K562 treated with DMSO at 1 percent for 4 hours (cell line): ENCODE results near the gene C1orf232. TPM values are rescaled to one million over a fixed set of nuclear protein-coding genes. Genes with fewer than 3 reads are reported as not detected.

Source experiments
- total RNA-seq: library from RNA; unstranded; fragments of 300-600 nt; gene quantifications from 2 replicates; pipeline ENCODE4 v1.2.3, GENCODE V29; 2022; ENCODE audit not compliant: insufficient read depth

Gene C1orf232
- not detected in 2 replicates for total RNA-seq

GRCh38 chr1:26168410-26169197 lies at the start of gene C1orf232:
TSS of gene C1orf232 (minus strand) at chr1:26168963. CDS start at chr1:26168499, 464 bp downstream.

GRCh38 chr1:26190373-26190987 lies 21.7 kb upstream of the C1orf232 start, which contains the start of gene CATSPER4:
TSS of gene CATSPER4 (plus strand) at chr1:26190602. CDS start at chr1:26190628, 26 bp downstream.

GRCh38 chr1:26177182-26177684 lies 8.5 kb upstream of the C1orf232 start, which contains the start of gene CNKSR1:
TSS of gene CNKSR1 (plus strand) at chr1:26177491. CDS start at chr1:26177548, 57 bp downstream.

GRCh38 chr1:26171084-26172072 lies 2.6 kb upstream of the C1orf232 start, which contains the start of gene ZNF593OS:
TSS of gene ZNF593OS (minus strand) at chr1:26171832. CDS start at chr1:26171661, 171 bp downstream.

GRCh38 chr1:26169669-26170471 lies 1.1 kb upstream of the C1orf232 start, which contains the start of gene ZNF593:
TSS of gene ZNF593 (plus strand) at chr1:26169908. CDS start at chr1:26169984, 76 bp downstream.

GRCh38 chr1:26158908-26159742 lies 9.6 kb downstream of the C1orf232 start, which contains the start of gene FAM110D:
TSS of gene FAM110D (plus strand) at chr1:26159079. CDS start at chr1:26161292, 2,213 bp downstream.

Other genes with a start within 250 kb of the C1orf232 start
- 4.1 and 5.0 TPM in 2 replicates for gene PAFAH2, start 170.9 kb downstream of the C1orf232 start, total RNA-seq
- 0.28 TPM in 1 of 2 replicates, not detected in the other for gene EXTL1, start 147.2 kb downstream of the C1orf232 start, total RNA-seq
- gene SLC30A2, start 122.8 kb downstream of the C1orf232 start, total RNA-seq: not detected in 2 replicates
- gene TRIM63, start 101.3 kb downstream of the C1orf232 start, total RNA-seq: 1.6 TPM in 1 of 2 replicates, not detected in the other
- gene PDIK1L, start 57.1 kb downstream of the C1orf232 start, total RNA-seq: 7.5 and 12.8 TPM in 2 replicates
- gene FAM110D, start 9.9 kb downstream of the C1orf232 start, total RNA-seq: 0.99 TPM in 1 of 2 replicates, not detected in the other
- gene ZNF593, start 945 bp upstream of the C1orf232 start, total RNA-seq: 63.0 and 75.4 TPM in 2 replicates
- not detected in 2 replicates for gene ZNF593OS, start 2.9 kb upstream of the C1orf232 start, total RNA-seq
- gene CNKSR1, start 8.5 kb upstream of the C1orf232 start, total RNA-seq: 0.63 and 1.5 TPM in 2 replicates
- not detected in 2 replicates for gene CATSPER4, start 21.6 kb upstream of the C1orf232 start, total RNA-seq
- gene CEP85, start 65.2 kb upstream of the C1orf232 start, total RNA-seq: 49.6 and 66.7 TPM in 2 replicates
- gene SH3BGRL3, start 111.1 kb upstream of the C1orf232 start, total RNA-seq: 136 and 157 TPM in 2 replicates
- gene UBXN11, start 137.7 kb upstream of the C1orf232 start, total RNA-seq: 17.6 and 19.6 TPM in 2 replicates
- 121 and 273 TPM in 2 replicates for gene CD52, start 149.0 kb upstream of the C1orf232 start, total RNA-seq
- 4.5 and 6.0 TPM in 2 replicates for gene CRYBG2, start 185.2 kb upstream of the C1orf232 start, total RNA-seq
- gene ZNF683, start 203.8 kb upstream of the C1orf232 start, total RNA-seq: not detected in 2 replicates
- gene LIN28A, start 241.9 kb upstream of the C1orf232 start, total RNA-seq: not detected in 2 replicates